SK-N-MC (cell line): Measurements from ENCODE around the gene RRM2.

Experiments
- EZH2 ChIP-seq: fragments of 200-600 bp; sonication (generic); IDR thresholded peaks from one replicate; pipeline ENCODE4 v1.6.1; 2017; ENCODE audit warnings: antibody characterized with exemption
- FOXP2 ChIP-seq: optimal IDR thresholded peaks from 2 replicates; pipeline ENCODE3; 2011; ENCODE audit warnings: mild to moderate bottlenecking, moderate library complexity; ENCODE audit not compliant: insufficient read depth; ENCODE audit errors: extremely low read length, control extremely low read depth
- POLR2AphosphoS5 ChIP-seq: IDR thresholded peaks from 2 replicates; pipeline ENCODE4 v1.6.1; 2012; ENCODE audit warnings: mild to moderate bottlenecking, low read depth, low read length, borderline replicate concordance

DNA sequence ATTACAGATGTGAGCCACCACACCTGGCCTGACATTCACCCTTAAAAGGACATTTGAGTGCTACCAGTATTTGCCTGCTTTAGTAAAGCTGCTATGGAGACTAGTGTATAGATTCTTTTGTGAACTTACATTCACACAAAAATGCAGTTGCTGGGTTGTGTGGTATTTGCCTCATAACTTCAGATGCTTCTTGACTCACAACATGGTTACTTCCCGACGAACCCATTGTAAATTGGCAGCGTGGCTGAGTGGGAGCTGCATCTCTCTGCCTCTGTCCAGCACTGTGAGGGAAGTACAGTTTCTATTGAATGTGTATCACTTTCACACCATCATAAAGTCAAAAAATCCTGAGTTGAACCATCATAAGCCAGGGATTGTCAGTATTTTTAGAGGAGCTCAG lies 56.9 kb downstream of the RRM2 start:
- no peak for TF ChIP-seq POLR2AphosphoS5
- no peak for TF ChIP-seq EZH2
- no peak for TF ChIP-seq FOXP2
